A549 (cell line): ENCODE data around the gene CCDC88B.

Source experiments
- HDAC2 ChIP-seq: fragments of 200-600 bp; sonication (generic); IDR thresholded peaks from 2 replicates; pipeline ENCODE4 v1.6.1; 2016
- PHF8 ChIP-seq: fragments of 200-600 bp; sonication (generic); IDR thresholded peaks from 2 replicates; pipeline ENCODE4 v1.6.1; 2016; ENCODE audit warnings: low read depth, mild to moderate bottlenecking, antibody characterized with exemption, moderate library complexity, borderline replicate concordance
- USF2 ChIP-seq: fragments of 450-650 bp; IDR thresholded peaks from 2 replicates; pipeline ENCODE4 v1.6.1; 2014; ENCODE audit warnings: antibody characterized with exemption

- TF ChIP-seq USF2 (no peak), HDAC2 (no peak), PHF8 (no peak)
Measured at GRCh38 chr11:64322925-64323260, 17.1 kb upstream of the CCDC88B start.
